Hematopoietic multipotent progenitor cell treated with erythropoietin and hydrocortisone succinate and interleukin-3 and kit ligand, for 6 days (in vitro differentiated cells): ENCODE results near the gene CHP1.
A peak's percentile ranks its signal among the peaks of the same experiment; 100 is the strongest.
"Not testable (repeated sequence)": the region's sequence is repeated elsewhere in the genome, so short reads cannot be mapped to it uniquely, and the experiment has no call there.

Experiments used
- DNase-seq: peaks from one replicate; pipeline ENCODE4 v3.0.0-alpha.2; 2015

Gene CHP1

DNA sequence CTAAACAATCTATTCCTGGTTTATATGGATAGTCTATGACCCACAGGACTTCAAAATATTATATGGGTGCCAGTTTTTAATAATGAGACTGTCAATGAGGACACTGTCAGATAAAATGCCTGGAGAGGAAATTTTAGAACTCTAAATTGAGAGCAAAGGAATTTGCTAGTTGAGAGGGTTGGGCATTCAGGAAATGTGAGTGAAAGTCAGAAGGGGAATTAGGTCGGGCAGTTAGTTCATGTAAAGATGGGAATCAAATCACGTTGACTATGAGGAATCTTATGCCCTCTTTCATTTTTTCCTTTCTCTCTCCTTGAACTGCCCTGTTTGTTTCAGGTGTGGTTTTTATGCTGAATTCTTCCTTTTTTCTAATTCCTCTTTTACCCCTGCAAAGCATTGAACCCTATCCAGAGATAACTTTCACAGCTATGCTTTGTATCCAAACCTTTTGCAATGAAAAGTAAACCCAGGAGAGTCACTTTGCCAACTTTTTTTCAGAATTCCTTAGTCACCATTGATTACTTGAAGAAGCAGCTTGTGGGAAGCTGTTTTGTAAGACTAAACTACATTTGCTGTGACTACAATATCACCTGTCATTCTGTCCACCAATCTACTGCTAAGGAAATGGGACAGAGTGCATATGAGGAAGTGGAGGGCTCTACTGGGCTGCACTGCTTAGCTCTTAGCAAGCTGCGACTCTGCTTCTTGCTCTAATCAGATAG lies 27.8 kb downstream of the CHP1 start:
- DNase-seq: peak; percentile 64

DNA sequence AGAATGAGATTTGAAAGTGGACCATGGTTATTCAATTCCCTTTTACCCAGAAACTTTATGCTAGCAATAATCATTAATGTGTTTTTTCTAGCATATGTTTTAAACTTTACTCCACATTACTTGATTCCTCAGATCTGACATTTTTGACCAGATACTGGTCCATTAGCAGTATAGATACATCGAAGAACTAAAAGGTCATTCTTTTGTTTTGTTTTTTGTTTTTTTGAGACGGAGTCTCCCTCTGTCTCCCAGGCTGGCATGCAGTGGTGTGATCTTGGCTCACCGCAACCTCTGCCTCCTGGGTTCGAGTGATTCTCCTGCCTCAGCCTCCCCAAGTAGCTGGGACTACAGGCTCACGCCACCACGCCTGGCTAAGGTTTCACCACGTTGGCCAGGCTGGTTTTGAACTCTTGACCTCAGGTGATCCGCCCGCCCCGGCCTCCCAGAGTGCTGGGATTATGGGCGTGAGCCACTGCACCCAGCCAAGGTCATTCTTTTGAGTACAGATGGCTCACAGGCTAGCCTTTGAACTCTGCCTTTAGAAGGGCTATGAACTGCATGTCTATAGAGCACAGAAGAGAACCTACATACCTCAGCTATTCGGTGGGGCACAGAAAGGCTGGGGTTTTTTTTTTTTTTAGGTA lies 28.6 kb downstream of the CHP1 start:
- no peak for DNase-seq

DNA sequence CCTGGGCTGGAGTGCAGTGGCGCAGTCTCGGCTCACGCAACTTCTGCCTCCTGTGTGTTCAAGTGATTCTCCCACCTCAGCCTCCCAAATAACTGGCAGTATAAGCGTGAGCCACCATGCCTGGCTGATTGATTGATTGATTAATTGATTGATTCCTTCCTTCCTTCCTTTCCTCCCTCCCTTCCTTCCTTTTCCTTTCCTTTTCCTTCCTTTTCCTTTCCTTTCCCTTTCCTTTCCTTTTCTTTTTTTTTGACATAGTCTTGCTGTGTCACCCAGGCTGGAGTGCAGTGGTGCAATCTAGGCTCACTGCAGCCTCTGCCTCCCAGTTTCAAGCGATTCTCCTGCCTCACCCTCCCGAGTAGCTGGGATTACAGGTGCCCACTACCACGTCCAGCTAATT lies 29.9 kb downstream of the CHP1 start:
- not testable (repeated sequence) for DNase-seq

DNA sequence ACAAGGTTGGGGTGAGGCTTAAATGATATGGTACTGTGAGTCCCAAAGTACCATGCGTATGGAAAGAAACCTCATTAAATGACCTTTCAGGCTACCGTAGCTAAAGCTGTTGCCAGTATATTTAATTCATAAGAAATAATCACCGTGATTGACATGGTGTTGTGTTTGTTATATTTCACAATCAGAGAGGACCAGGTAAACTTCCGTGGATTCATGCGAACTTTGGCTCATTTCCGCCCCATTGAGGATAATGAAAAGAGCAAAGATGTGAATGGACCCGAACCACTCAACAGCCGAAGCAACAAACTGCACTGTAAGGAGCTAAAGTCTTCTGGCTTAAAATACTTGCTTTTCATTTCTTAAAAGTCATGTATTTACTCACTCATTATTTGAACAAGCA lies 31.5 kb downstream of the CHP1 start:
- no peak for DNase-seq

DNA sequence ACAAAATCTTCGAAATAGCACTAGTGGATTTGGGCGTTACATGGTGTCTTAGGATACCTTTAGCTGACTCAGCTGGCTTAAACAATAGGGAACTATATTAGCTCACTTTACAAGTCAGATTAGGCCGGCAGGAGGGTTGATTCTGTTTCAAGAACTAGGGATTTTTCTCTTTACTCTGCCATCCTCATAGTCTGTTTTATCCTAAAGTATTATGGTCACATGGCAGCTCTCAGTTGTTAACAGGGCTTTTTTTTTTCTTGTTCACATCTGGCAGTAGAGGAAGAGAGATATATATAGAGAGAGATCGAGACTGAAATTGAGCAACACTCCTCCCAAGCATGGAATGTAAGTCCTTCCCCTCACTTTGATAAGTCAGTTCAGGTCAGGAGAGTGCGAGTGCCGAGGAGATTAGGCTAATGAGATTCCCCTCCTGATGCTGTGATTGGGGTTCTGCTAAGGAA lies 32.9 kb downstream of the CHP1 start:
- DNase-seq: no peak

DNA sequence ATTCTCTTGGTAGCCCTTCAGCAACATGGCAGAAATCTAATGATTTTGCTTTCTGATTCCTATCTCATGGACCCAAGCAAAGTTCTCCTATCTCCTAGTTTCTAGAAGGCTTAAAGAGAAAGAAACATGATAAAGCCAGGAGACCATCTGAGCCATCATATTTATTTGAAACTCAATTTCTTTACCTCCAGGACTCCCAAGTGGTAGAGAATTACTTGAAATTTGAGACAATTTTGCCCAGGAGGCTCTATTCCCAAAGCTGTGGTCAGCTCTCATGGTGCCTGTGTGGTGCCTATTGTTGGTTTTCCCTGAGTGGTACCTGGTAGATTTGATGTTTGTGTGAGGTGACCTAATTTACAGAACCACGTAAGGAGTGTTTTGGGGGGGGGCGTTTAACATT lies 38.8 kb downstream of the CHP1 start:
- no peak for DNase-seq

DNA sequence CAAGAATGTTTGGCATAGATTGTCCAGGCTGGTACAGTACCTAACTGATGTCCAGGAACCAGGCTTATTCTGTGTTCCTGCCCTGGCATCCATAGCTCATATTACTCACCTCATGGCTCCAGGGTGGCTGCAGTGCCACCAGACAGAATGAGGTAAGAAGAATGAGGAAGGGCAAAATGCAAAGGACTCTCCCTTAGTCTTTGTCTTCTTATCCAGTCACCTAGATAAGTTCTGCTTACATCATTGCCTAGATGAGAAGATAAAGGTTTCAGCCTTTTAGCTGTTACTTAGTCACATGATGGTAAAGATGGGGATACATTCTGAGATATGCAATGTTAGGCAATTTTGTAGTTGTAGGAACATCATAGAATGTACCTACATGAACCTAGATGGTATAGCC lies 45.8 kb downstream of the CHP1 start:
- peak; percentile 74 for DNase-seq

DNA sequence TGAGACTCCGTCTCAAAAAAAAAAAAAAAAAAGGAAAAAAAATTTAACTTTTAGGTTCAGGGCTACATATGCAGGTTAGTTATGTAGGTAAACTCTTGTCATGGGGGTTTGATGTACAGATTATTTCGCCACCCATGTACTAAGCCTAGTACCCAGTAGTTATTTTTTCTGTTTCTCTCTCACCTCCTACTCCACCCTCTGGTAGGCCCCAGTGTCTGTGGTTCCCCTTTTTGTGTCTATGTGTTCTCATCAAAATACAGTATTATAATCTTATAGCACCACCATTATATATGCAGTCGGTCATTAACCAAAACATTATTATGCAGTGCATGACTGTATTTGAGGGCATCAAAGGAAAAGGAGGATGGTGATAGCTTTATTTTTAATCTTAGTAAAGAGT lies 47.3 kb downstream of the CHP1 start:
- DNase-seq: peak; percentile 37

DNA sequence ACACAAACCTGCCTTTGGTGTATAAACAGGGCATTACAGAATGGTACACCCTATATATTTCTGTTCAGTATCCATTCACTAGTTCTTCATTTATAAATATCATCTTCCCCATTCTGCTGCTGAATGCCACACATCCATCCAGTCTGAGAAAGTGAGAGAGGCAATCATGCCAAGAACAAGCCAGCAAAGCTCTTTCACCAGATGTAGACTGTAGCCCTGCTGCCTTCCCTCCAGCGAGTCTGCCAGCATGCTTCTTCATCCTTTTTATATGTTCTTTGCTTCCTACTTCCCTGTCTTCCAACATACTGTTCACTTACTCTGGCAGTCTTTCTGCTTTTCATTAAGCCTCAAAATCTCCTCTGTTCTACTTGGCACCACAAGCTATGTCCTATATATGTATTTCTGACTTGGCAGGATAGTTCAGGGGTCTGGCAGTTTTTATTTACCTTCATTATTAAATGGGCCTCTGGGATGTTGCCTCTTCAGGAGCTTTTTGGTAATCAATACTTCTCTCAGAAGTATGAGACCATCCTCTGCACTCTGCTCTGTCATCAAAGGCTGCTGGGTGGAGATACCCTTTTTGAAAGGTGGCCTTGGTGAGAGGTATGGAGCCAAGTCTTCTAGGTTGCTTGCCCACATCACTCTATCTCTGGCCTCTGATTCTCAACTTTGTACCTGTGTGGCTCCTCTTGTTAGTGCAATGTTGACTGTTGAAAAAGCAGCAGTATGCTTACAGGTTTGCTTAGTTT lies 48.6 kb downstream of the CHP1 start:
- no peak for DNase-seq

DNA sequence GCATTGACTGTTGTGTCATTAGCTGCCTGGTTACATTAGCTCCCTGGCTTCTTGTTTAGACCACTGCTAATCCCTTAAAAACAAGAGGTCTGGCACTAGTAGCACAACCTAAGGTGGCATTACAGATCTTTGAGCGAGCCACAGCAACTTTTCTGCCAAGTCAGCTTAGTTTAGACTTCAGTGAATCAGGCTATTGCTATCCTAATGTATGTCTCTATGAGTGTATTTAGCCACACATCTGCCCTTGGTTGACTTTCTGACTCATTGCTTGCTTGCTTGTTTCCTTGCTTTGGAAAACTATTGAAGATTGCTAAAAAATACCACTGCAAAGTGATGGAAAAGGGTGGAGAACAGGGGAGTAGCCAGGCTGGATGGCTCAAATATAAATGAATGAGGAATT lies 50.2 kb downstream of the CHP1 start:
- DNase-seq: no peak

DNA sequence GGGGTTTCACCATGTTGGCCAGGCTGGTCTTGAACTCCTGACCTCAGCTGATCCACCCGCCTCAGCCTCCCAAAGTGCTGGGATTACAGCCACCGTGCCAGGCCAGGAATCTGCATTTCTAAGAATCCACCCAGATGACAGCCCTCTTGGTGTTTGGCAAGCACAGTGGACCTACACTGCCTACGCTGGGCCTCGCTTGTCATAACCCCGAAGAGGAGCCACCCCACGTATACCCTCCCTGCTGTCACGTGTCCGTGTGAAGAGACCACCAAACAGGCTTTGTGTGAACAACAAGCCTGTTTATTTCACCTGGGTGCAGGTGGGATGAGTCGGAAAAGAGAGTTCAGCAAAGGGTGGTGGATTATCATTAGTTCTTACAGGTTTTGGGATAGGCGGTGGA lies 51.4 kb downstream of the CHP1 start:
- not testable (repeated sequence) for DNase-seq

DNA sequence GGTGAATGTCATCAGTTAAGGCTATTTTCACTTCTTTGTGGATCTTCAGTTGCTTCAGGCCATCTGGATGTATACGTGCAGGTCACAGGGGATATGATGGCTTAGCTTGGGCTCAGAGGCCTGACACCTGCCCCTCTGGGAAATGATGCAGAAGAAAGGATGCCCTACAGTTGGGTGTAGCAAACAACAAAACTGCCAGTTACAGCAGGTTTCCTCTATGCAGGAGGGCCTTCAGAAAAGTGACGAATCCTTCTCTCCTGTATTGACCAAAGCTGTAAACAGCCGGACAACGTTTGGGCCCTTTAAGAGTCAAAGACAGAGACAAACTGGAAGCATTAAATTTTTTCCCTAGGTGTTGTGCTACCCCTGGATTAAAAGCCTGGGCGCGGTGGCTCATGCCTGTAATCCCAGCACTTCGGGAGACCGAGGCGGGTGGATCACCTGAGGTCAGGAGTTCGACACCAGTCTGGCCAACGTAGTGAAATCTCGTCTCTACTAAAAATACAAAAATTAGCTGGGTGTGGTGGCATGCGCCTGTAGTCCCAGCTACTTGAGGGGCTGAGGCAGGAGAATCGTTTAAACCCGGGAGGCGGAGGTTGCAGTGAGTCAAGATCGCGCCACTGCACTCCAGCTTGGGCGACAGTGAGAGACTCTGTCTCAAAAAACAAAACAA lies 52.0 kb downstream of the CHP1 start:
- not testable (repeated sequence) for DNase-seq

DNA sequence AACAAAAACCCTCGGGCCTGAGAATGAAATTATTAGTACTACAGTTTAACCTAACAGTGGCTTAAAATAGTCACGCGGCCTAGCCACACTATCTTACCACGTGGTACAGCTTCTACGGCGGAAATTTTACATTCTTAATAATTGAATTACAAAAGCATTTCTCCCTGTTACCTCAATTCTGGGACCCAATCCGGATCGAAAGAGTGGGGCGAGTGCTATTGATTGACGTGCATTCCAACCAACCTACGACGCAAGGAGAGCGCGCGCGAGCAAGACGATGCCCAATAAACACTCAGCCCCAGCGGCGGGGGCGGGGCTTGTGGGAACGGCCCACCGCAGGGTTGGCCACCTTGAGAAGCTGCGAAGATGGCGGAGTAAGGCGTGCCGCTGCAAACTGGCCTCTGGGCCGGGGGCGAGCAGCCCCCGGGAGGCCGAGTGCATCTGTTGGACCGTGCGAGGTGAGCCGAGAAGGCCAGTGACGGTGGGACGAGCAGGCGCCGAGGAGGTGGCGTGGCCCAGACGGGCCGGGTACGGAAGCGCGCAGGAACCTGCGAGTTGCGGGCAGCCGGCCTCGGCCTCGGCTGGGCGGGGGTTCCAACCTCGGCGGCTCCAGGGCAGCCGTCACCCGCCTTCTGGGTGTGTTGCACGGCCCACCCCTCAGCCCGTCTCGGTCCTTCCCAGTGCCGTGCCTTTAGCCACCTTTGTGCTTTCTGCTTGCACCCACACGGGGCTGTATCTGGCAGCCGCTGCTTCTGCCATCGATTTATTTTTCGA lies 52.8 kb downstream of the CHP1 start:
- peak; percentile 99 for DNase-seq

DNA sequence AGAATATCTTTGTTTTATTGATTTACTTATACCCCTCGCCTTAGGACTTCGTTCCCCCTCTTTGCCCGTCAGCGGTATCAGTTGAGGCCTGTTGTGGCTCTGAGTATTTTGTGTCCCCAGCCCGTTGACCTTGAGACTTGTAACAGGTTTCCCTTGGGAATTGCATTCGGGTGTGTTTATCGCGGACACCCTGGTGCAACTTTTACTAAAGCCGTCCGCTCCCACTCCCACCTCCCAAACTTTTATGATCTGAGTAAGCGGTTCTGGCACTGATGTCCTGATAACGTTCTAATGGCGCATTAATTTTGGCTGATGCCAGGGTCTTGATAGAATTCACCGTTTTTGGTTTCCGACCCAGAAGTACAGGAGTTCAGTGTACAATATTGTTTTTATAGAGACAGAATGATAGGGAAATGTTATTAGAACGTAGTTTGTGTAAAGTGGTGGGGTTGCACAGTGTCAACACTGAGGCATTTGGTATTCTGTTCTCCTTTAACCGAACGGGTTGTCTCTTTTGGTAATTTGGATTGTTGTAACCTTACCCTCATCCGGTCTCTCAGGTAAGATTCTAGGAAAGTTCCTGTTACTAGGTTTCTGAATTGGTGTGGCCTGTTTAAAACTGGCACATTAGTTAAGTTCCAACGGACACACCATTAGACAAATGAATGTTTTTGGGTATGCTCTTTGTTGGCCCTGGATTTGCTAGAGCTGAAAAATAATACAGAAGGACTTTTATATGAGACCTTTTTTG lies 53.5 kb downstream of the CHP1 start:
- DNase-seq: peak; percentile 70

DNA sequence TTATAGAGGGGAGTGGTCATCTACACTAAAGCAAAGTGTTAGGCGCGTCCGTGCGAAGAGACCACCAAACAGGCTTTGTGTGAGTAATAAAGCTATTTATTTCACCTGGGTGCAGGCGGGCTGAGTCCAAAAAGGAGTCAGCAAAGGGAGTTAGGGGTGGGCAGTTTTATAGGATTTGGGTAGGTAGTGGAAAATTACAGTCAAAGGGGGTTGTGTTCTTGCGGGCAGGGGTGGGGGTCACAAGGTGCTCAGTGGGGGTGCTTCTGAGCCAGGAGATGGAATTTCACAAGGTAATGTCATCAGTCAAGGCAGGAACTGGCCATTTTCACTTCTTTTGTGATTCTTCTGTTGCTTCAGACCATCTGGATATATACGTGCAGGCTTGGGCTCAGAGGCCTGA lies 54.2 kb downstream of the CHP1 start:
- DNase-seq: peak; percentile 30

DNA sequence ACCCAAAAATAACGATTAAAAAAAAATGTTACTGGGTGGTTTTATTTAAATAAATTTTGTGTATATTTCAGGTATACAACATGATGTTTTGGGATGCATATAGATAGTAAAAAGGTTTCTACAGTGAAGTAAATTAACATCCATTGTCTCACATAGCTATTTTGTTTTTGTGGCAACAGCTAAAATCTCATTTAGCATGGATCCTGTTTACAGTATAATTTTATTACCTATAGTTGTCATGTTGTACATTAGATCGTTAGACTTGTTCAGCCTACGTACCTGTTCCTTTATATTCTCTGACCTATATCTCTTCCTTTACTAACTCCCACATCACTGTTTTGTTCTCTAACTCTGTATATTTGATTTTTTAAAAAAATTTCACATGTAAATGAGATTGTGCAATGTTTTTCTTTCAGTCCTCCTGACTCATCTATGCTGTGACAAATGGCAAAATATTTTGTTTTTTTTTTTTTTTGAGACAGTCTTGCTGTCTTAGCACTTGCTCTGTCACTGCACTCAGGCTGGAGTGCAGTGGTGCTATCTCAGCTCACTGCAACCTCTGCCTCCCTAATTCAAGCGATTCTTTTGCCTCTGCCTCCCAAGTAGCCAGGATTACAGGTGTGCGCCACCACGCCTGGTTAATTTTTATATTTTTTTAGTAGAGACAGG lies 55.7 kb downstream of the CHP1 start:
- DNase-seq: peak; percentile 35

DNA sequence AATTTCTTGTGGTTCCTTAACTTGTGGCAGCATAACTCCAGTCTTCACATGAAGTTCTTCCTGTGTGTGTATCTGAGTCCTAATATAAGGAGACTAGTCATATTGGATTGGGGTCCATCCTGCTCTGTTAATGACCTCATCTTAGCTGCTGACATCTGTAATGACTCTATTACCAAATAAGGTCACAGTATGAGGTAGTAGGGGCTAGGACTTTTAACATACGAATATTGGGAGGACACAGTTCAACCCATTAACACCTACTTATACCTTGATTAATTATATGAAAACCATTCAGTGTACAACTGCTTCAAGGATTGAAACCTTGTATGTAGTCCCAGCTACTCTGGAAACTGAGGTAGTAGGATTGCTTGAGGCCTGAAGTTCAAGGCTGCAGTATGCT lies 57.4 kb downstream of the CHP1 start:
- no peak for DNase-seq

DNA sequence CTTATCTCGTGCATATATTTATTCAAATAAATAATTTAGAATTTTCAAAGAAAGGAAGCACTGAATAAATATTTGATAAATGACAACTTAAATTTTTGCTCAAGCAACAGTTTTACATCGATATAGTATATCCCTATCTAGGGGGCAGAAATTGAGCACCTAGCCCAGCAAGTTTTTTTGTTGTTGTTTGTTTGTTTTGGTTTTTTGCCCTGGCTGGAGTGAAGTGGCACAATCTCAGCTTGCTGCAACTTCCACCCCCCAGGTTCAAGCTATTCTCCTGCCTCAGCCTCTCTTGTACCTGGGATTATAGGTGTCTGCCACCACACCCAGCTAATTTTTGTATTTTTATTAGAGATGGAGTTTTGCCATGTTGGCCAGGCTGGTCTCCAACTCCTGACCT lies 58.9 kb downstream of the CHP1 start:
- no peak for DNase-seq

DNA sequence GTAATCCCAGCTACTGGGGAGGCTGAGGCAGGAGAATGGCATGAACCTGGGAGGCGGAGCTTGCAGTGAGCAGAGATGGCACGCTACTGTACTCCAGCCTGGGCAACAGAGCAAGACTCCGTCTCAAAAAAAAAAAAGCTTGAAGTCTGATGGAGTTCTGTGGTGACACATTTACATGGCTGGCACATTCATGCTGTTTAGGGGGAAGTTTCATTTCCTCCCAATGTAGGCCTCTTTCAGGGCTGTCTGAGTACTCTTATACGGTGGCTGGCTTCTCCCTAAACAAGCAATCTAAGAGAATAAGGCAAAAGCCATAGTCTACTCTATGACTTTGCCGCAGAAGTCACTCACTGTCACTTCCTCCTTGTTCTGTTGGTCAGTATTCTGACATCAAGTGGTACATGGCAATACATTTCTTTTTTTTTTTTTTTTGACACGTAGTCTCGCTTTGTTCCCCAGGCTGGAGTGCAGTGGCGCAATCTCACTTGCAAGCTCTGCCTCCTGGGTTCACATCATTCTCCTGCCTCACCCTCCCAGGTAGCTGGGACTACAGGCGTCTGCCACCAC lies 60.1 kb downstream of the CHP1 start:
- peak; percentile 44 for DNase-seq

DNA sequence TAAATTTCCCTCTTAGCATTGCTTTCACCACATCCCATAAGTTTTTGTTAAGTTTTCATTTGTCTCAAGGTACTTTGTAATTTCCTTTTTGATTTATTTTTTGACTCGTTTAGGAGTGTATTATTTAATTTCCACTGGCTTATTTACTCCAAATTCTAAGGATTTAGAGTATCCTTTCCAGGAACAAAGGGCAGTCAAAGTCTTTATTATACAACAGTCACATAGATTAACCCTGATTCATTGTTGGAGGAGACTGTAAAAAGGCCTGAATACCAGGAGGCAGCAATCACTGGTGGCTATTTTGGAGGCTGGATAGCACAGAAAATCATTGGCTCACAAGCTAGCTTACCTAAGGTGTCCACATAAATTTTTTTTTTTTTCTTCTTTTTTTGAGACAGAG lies 61.5 kb downstream of the CHP1 start:
- DNase-seq: no peak

DNA sequence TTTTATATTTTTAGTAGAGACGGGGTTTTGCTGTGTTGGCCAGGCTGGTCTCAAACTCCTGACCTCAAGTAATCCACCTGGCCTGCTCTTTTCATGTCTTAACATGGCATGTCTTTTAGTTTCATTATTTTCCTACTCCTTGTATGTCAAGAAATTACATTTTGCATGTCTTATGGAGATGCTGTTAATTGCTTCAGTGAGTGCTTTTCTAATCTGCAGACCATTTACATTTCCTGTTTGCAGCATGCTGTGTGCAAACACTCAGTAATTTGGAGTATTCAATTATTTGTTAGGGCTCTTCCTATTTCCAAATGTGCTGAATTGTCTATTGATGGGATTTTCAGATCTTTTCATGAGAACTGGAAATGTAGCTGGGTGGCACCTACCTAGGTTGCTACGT lies 70.1 kb downstream of the CHP1 start:
- DNase-seq: not testable (repeated sequence)
